ENCODE measurements around the gene CDADC1. TPM values are rescaled to one million over a fixed set of nuclear protein-coding genes. Genes with fewer than 3 reads are reported as not detected.

CDADC1 gene
- total and polyA plus RNA-seq, 10 of the 15 experiments (the other 5 are each of a cell fraction or from before 2014, with no cell fraction given) = 2.6 to 7.3 (median 5.2) TPM

DNA sequence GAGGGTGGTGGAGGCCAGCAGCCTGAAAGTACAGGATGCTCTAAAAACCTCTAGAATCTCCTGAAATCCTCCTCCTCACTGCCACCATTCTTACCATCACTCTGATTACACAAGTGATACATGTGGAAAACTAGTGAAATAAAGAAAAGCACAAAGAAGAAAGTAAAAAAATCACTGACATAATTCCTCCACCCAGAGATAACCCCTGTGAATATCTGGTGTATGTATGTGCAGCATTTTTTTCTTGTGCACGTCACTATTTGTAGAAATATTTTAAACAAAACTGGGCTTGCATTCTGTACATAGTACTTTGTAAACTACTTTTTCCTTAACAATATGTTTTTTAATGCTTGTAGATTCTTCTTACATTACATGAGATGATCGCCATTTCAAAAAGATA lies 73.2 kb downstream of the CDADC1 start (continued):
- TF ChIP-seq, protein P1, sequence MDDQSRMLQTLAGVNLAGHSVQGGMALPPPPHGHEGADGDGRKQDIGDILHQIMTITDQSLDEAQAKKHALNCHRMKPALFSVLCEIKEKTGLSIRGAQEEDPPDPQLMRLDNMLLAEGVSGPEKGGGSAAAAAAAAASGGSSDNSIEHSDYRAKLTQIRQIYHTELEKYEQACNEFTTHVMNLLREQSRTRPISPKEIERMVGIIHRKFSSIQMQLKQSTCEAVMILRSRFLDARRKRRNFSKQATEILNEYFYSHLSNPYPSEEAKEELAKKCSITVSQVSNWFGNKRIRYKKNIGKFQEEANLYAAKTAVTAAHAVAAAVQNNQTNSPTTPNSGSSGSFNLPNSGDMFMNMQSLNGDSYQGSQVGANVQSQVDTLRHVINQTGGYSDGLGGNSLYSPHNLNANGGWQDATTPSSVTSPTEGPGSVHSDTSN (IDR thresholded peaks at IDR 0.05; ENCODE audit: insufficient replicate concordance, low read depth, low read length) = no peak
- TF ChIP-seq NBN (IDR thresholded peaks at IDR 0.05) (no peak), BMI1 (IDR thresholded peaks at IDR 0.05; ENCODE audit: borderline replicate concordance) (no peak), CHD1 (IDR thresholded peaks at IDR 0.05; ENCODE audit: low read depth, low read length) (no peak)

DNA sequence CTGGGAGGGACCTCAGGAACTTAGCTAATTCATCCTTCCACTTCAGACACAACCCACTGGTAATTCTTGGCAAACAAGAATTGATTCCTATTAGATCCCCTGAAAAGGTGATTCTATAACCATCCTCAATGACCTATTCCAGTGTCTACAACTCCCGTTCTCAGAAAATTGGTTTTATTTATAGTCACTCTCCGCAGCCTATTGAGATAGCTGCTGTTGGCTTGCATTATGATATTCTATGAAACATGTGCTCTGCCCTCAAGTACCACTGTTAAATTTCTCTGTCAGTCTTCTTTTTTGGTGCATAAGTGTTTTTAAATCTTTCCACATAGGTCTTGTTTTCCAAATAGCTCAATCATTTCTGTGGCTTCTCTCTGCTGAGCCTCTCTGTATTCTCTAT lies 75.0 kb downstream of the CDADC1 start:
- in situ Hi-C loops (cut with MboI) = no loop called here
- Histone ChIP-seq H3K9me3 (replicated peaks; ENCODE audit: control insufficient read depth, insufficient read depth, low read length) (no peaks in the 10 kb centered on the region), H3K36me3 (ENCODE audit: control insufficient read depth in 2 of 2, insufficient read depth in 2 of 2, low read length in 1 of 2) (no peaks in the 10 kb centered on the region), H3K27ac (ENCODE audit: control insufficient read depth, insufficient read depth) (no peak overlapping the region), H3K9ac (ENCODE audit: control insufficient read depth, insufficient read depth, low read length) (no peak overlapping the region), H4K20me1 (ENCODE audit: control insufficient read depth, insufficient read depth) (no peaks in the 10 kb centered on the region), H2AFZ (ENCODE audit: control insufficient read depth, low read depth, low read length) (no peak overlapping the region), H3K4me2 (ENCODE audit: control insufficient read depth, insufficient read depth) (no peak overlapping the region), H3K27me3 (replicated peaks in 1 of 2; ENCODE audit: control insufficient read depth in 2 of 2, insufficient read depth in 2 of 2, low read length in 1 of 2) (no peaks in the 10 kb centered on the region), H3K4me1 (ENCODE audit: control insufficient read depth, insufficient read depth, low read length) (no peaks in the 10 kb centered on the region), H3K79me2 (ENCODE audit: control insufficient read depth, insufficient read depth, low read length) (no peaks in the 10 kb centered on the region), H3K4me3 (no peak overlapping the region)
- POLR2A ChIA-PET = no interaction called here
- no peak for ATAC-seq
- RAD21 ChIA-PET (ENCODE audit: unreplicated experiment) = no interaction called here
- WGBS (ENCODE audit: insufficient coverage, insufficient replicate concordance, low lambda C conversion rate, missing lambda C conversion rate) = 96% methylated on average over 2 of the region's 2 CpGs
- DNase-seq (ENCODE audit: low read depth, low spot score) = no peak
- TF ChIP-seq, protein P2, sequence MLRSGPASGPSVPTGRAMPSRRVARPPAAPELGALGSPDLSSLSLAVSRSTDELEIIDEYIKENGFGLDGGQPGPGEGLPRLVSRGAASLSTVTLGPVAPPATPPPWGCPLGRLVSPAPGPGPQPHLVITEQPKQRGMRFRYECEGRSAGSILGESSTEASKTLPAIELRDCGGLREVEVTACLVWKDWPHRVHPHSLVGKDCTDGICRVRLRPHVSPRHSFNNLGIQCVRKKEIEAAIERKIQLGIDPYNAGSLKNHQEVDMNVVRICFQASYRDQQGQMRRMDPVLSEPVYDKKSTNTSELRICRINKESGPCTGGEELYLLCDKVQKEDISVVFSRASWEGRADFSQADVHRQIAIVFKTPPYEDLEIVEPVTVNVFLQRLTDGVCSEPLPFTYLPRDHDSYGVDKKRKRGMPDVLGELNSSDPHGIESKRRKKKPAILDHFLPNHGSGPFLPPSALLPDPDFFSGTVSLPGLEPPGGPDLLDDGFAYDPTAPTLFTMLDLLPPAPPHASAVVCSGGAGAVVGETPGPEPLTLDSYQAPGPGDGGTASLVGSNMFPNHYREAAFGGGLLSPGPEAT (IDR thresholded peaks at IDR 0.05; ENCODE audit: low read depth) = no peak
- TF ChIP-seq HCFC1 (IDR thresholded peaks at IDR 0.05; ENCODE audit: low read length) (no peak), CBX5 (IDR thresholded peaks at IDR 0.05; ENCODE audit: low read depth) (no peak), CREM (IDR thresholded peaks at IDR 0.05; ENCODE audit: low read depth) (no peak), NFIC (IDR thresholded peaks at IDR 0.05; ENCODE audit: low read depth, low read length) (no peak)
- TF ChIP-seq, protein P3, sequence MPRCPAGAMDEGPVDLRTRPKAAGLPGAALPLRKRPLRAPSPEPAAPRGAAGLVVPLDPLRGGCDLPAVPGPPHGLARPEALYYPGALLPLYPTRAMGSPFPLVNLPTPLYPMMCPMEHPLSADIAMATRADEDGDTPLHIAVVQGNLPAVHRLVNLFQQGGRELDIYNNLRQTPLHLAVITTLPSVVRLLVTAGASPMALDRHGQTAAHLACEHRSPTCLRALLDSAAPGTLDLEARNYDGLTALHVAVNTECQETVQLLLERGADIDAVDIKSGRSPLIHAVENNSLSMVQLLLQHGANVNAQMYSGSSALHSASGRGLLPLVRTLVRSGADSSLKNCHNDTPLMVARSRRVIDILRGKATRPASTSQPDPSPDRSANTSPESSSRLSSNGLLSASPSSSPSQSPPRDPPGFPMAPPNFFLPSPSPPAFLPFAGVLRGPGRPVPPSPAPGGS (IDR thresholded peaks at IDR 0.05; ENCODE audit: borderline replicate concordance, insufficient read depth, low read depth, low read length, poor library complexity, severe bottlenecking) = no peak
- no peak for FAIRE-seq
- intact Hi-C loops (cut with micrococcal nuclease; ENCODE audit: unreplicated experiment) = no loop called here
- BruUV-seq (replicated peaks) = no TSS peak
- SMC1A ChIA-PET (ENCODE audit: uncharacterized antibody, unreplicated experiment) = interaction anchor here (1.0 to 1.3 kb wide), 3 partner anchors 9 to 54 kb away, joined by 3 to 7 read pairs (median 3); no protein-coding TSS in a partner anchor
- CTCF ChIA-PET = interaction anchor here (0.9 to 1.4 kb wide), 2 partner anchors 9 to 12 kb away, joined by 3 to 4 read pairs; no protein-coding TSS in a partner anchor

Data from GM12878 (cell line).